HepG2 (cell line): ENCODE data around the gene HYAL2. TPM values are rescaled to one million over a fixed set of nuclear protein-coding genes. Genes with fewer than 3 reads are reported as not detected.

Experiments
- ATAC-seq: fragments of 200-7000 bp; cut with Tn5 transposase; 3 replicates; pipeline ENCODE4 v1.9.1; 2020; ENCODE audit warnings: mild to moderate bottlenecking, moderate library complexity
- BruUV-seq: library from RNA; stranded (reverse); fragments of 400-500 nt; replicated peaks from 2 replicates; lab custom pipeline; 2021; lab: Mats Ljungman, UMichigan
- CTCF ChIA-PET: fragments of 300-600 bp; formaldehyde crosslinking; extraction: SDS; loops from one replicate; lab custom pipeline; 2021; ENCODE audit warnings: low total read pairs, inconsistent platforms, low intra/inter-chr PET ratio; lab: Yijun Ruan, JAX
- POLR2A ChIA-PET: fragments of 350-600 bp; sonication (Branson Sonifier 250); formaldehyde crosslinking; loops from one replicate; lab custom pipeline; 2020; ENCODE audit warnings: antibody characterized with exemption, inconsistent platforms; lab: Yijun Ruan, JAX
- DNase-seq: peaks from one replicate; pipeline ENCODE4 v3.0.0-alpha.2; 2015; ENCODE audit warnings: low spot score
- FAIRE-seq: peaks from 3 replicates; lab custom pipeline; 2011; peaks lifted over from hg19 to GRCh38; lab: Jason Lieb, UNC
- H2AFZ ChIP-seq: one replicate; pipeline ENCODE4 v1.6.1; 2011; ENCODE audit warnings: low read length, inconsistent platforms
- H3K27ac ChIP-seq: fragments of 300-600 bp; 3 replicates; pipeline ENCODE4 v1.8.0; 2011; ENCODE audit warnings: mixed run types, mild to moderate bottlenecking, mixed read lengths, low read length, inconsistent platforms; ENCODE audit not compliant: insufficient read depth; ENCODE audit errors: extremely low read length
- H3K27me3 ChIP-seq, 2 experiments: fragments of 200-600 bp in 1 of 2; 2 replicates in 1 of 2; 3 replicates in 1 of 2; pipeline versions ENCODE4 v1.6.0 to v1.8.0; 2011; ENCODE audit warnings: low read length in 2 of 2, mild to moderate bottlenecking in 2 of 2, moderate library complexity in 2 of 2, inconsistent platforms in 1 of 2; ENCODE audit not compliant: insufficient read depth in 2 of 2, control insufficient read depth in 1 of 2
- H3K36me3 ChIP-seq, 2 experiments: fragments of 200-600 bp in 1 of 2; replicated peaks in 1 of 2; 2 replicates in 1 of 2; 3 replicates in 1 of 2; pipeline versions ENCODE4 v1.5.1 to v1.8.0; 2011; ENCODE audit warnings: low read length in 2 of 2, inconsistent platforms in 1 of 2; ENCODE audit not compliant: insufficient read depth in 2 of 2, control insufficient read depth in 1 of 2
- H3K4me1 ChIP-seq: 2 replicates; pipeline ENCODE4 v1.5.1; 2012; ENCODE audit warnings: low read length, inconsistent platforms; ENCODE audit not compliant: insufficient read depth
- H3K4me2 ChIP-seq: 2 replicates; pipeline ENCODE4 v1.6.0; 2011; ENCODE audit warnings: low read depth, low read length, inconsistent platforms
- H3K4me3 ChIP-seq, 3 experiments: fragments of 200-600 bp in 1 of 3; sonication (generic), shearing (Covaris generic) in 1 of 3; replicated peaks in 1 of 3; 2 replicates each; pipeline ENCODE4 v1.5.1; 2011 to 2016; ENCODE audit warnings: low read length in 3 of 3, inconsistent platforms in 2 of 3, low read depth in 2 of 3, mild to moderate bottlenecking in 2 of 3, control low read depth in 1 of 3, mixed read lengths in 1 of 3; ENCODE audit not compliant: insufficient read depth in 1 of 3
- H3K79me2 ChIP-seq: one replicate; pipeline ENCODE4 v1.6.1; 2011; ENCODE audit warnings: low read length, inconsistent platforms; ENCODE audit not compliant: insufficient read depth
- H3K9ac ChIP-seq: 2 replicates; pipeline ENCODE4 v1.6.0; 2011; ENCODE audit warnings: mild to moderate bottlenecking, low read depth, low read length, inconsistent platforms; ENCODE audit not compliant: insufficient read depth
- H3K9me3 ChIP-seq: 2 replicates; pipeline ENCODE4 v1.5.1; 2012; ENCODE audit warnings: mild to moderate bottlenecking, low read length
- H4K20me1 ChIP-seq: 2 replicates; pipeline ENCODE4 v1.6.0; 2011; ENCODE audit warnings: inconsistent platforms, mild to moderate bottlenecking, low read length, moderate library complexity; ENCODE audit not compliant: insufficient read depth
- AHDC1 ChIP-seq: sonication (generic); formaldehyde crosslinking; IDR thresholded peaks from 2 replicates; pipeline ENCODE4 v1.5.1; 2020; ENCODE audit warnings: mild to moderate bottlenecking, missing genetic modification reagents, borderline replicate concordance
- ARNTL ChIP-seq: sonication (generic); formaldehyde crosslinking; IDR thresholded peaks from 2 replicates; pipeline ENCODE4 v1.4.0; 2020; ENCODE audit warnings: mild to moderate bottlenecking, missing genetic modification reagents
- DDIT3 ChIP-seq: sonication (generic); formaldehyde crosslinking; IDR thresholded peaks from 2 replicates; pipeline ENCODE4 v1.4.0; 2020; ENCODE audit warnings: mild to moderate bottlenecking, missing genetic modification reagents
- KDM5B ChIP-seq: sonication (generic); formaldehyde crosslinking; IDR thresholded peaks from 2 replicates; pipeline ENCODE4 v1.4.0; 2020; ENCODE audit warnings: missing genetic modification reagents, mild to moderate bottlenecking, borderline replicate concordance
- RARA ChIP-seq: IDR thresholded peaks from 2 replicates; pipeline ENCODE4 v1.6.1; 2016; ENCODE audit warnings: missing genetic modification reagents, missing compliant biosample characterization
- ZEB1 ChIP-seq: IDR thresholded peaks from 2 replicates; pipeline ENCODE4 v1.6.1; 2012; ENCODE audit warnings: mild to moderate bottlenecking, low read depth, inconsistent platforms; ENCODE audit not compliant: insufficient replicate concordance
- ZNF160 ChIP-seq: sonication (generic); formaldehyde crosslinking; IDR thresholded peaks from 2 replicates; pipeline ENCODE4 v1.8.0; 2022; ENCODE audit warnings: mild to moderate bottlenecking, inconsistent platforms, missing genetic modification reagents
- ZNF274 ChIP-seq: sonication (generic); formaldehyde crosslinking; IDR thresholded peaks from 2 replicates; pipeline ENCODE4 v1.5.1; 2020; ENCODE audit warnings: mild to moderate bottlenecking, missing genetic modification reagents
- ZNF383 ChIP-seq: sonication (generic); formaldehyde crosslinking; IDR thresholded peaks from 2 replicates; pipeline ENCODE4 v1.4.0; 2020; ENCODE audit warnings: missing genetic modification reagents, mild to moderate bottlenecking, borderline replicate concordance
- ZNF816 ChIP-seq: sonication (generic); formaldehyde crosslinking; IDR thresholded peaks from 2 replicates; pipeline ENCODE4 v1.8.0; 2022; ENCODE audit warnings: missing genetic modification reagents, mild to moderate bottlenecking, borderline replicate concordance
- WGBS: methylation state at CpG from one replicate; pipeline ENCODE4 v1.1.6; 2017; ENCODE audit warnings: low lambda C conversion rate; 5-methylcytosine and 5-hydroxymethylcytosine counted together
- in situ Hi-C: cut with HindIII; loops from 2 replicates; pipeline ENCODE4 v1.10.0; 2017; ENCODE audit warnings: low pct_unique_long_range_greater_than_20kb; ENCODE audit not compliant: extremely low pct_ligation_motif_present
- intact Hi-C: fragments of 100-400 bp; cut with micrococcal nuclease; formaldehyde crosslinking; loops from one replicate; pipeline ENCODE4 v1.10.0; 2022; ENCODE audit not compliant: unreplicated experiment
- polyA plus RNA-seq, 8 experiments: library from polyadenylated mRNA; depleted of rRNA in 3 of 8; stranded (reverse) in 7 of 8; unstranded in 1 of 8; fragments of >200 nt; fragmentation: Illumina TruSeq in 4 of 8; extraction: Trizol in 4 of 8; gene quantifications; 2 replicates each; pipeline versions ENCODE4 v1.2.1 to v1.2.3, GENCODE V29; 2011 to 2016; ENCODE audit warnings: low read depth in 4 of 8, missing spikeins in 1 of 8, mixed read lengths in 1 of 8; ENCODE audit not compliant: insufficient read depth in 1 of 8
- total RNA-seq, 5 experiments: library from RNA; depleted of rRNA; stranded (reverse); fragments of >200 nt; fragmentation: Illumina TruSeq; extraction: Trizol; gene quantifications; 2 replicates each; pipeline ENCODE4 v1.2.3, GENCODE V29; 2016; ENCODE audit warnings: low read depth in 1 of 5
- TF ChIP-seq, protein P1 (sequence below): sonication (generic); formaldehyde crosslinking; IDR thresholded peaks from 2 replicates; pipeline ENCODE4 v1.4.0; 2020; ENCODE audit warnings: missing genetic modification reagents
- TF ChIP-seq, protein P2 (sequence below): sonication (generic); formaldehyde crosslinking; IDR thresholded peaks from 2 replicates; pipeline ENCODE4 v1.4.0; 2020; ENCODE audit warnings: mild to moderate bottlenecking, low read depth, missing genetic modification reagents
- TF ChIP-seq, protein P3 (sequence below): sonication (generic); formaldehyde crosslinking; IDR thresholded peaks from 2 replicates; pipeline ENCODE4 v1.5.0; 2020; ENCODE audit warnings: missing genetic modification reagents

The HYAL2 gene
- total and polyA plus RNA-seq, 2 of the 13 experiments (the other 11 are each of a cell fraction or from before 2014, with no cell fraction given): 76.2 to 102 TPM

- TF ChIP-seq DDIT3 (CRISPR knock-in tag) (no peak), ZNF383 (CRISPR knock-in tag) (0 out of 2 replicates have a peak, but pooled peaks have one; percentile 3), RARA (no peak), ZNF274 (CRISPR knock-in tag) (no peak), ARNTL (CRISPR knock-in tag) (0 out of 2 replicates have a peak, but pooled peaks have one; percentile 18), ZNF816 (CRISPR knock-in tag) (no peak)
- TF ChIP-seq, protein P1, sequence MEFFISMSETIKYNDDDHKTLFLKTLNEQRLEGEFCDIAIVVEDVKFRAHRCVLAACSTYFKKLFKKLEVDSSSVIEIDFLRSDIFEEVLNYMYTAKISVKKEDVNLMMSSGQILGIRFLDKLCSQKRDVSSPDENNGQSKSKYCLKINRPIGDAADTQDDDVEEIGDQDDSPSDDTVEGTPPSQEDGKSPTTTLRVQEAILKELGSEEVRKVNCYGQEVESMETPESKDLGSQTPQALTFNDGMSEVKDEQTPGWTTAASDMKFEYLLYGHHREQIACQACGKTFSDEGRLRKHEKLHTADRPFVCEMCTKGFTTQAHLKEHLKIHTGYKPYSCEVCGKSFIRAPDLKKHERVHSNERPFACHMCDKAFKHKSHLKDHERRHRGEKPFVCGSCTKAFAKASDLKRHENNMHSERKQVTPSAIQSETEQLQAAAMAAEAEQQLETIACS (CRISPR knock-in tag): no peak
- TF ChIP-seq, protein P2, sequence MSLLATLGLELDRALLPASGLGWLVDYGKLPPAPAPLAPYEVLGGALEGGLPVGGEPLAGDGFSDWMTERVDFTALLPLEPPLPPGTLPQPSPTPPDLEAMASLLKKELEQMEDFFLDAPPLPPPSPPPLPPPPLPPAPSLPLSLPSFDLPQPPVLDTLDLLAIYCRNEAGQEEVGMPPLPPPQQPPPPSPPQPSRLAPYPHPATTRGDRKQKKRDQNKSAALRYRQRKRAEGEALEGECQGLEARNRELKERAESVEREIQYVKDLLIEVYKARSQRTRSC: no peak
These were observed 601 bp upstream of the HYAL2 start (continued) for GRCh38 chr3:50323092-50323600.

- Histone ChIP-seq H3K9ac (peak overlapping the region; percentile 99), H2AFZ (no peak overlapping the region), H3K27me3 (no peaks in the 10 kb centered on the region; a peak in 1 of 5 replicates), H3K36me3 (peaks cover 12 to 36% of the 10 kb centered on the region in 2 experiments), H4K20me1 (no peaks in the 10 kb centered on the region), H3K4me2 (peak overlapping the region; percentile 94), H3K4me1 (peaks cover 79% of the 10 kb centered on the region), H3K27ac (peak overlapping the region; percentile 100), H3K4me3 (peak overlapping the region; percentile 28 to 91 (median 85); a peak in 5 of 6 replicates), H3K9me3 (no peaks in the 10 kb centered on the region), H3K79me2 (peaks cover 30% of the 10 kb centered on the region)
- BruUV-seq: no TSS peak
- WGBS: 60% methylated on average over 1 of the region's 14 CpGs
- CTCF ChIA-PET: interaction anchor here (0.9 to 2.3 kb wide), 3 partner anchors 19 to 95 kb away, joined by 3 to 15 read pairs (median 3); partner anchors contain the start of genes HYAL1, HYAL3 and NAA80
- FAIRE-seq: no peak
- no peak for ATAC-seq
- in situ Hi-C loops (loop anchor here (5.0 kb wide), 1 partner anchor 60 kb away; no protein-coding TSS in a partner anchor), intact Hi-C loops (no loop called here)
- POLR2A ChIA-PET: interaction anchor here (0.8 to 13.0 kb wide), 10 partner anchors 14 to 126 kb away, joined by 3 to 222 read pairs (median 8); partner anchors contain the start of genes GNAI2, HYAL1, HYAL3 and IFRD2
- no peak for DNase-seq
- TF ChIP-seq ZNF160 (CRISPR knock-in tag) (no peak), KDM5B (CRISPR knock-in tag) (no peak), ZEB1 (no peak), AHDC1 (CRISPR knock-in tag) (no peak)
- TF ChIP-seq, protein P3, sequence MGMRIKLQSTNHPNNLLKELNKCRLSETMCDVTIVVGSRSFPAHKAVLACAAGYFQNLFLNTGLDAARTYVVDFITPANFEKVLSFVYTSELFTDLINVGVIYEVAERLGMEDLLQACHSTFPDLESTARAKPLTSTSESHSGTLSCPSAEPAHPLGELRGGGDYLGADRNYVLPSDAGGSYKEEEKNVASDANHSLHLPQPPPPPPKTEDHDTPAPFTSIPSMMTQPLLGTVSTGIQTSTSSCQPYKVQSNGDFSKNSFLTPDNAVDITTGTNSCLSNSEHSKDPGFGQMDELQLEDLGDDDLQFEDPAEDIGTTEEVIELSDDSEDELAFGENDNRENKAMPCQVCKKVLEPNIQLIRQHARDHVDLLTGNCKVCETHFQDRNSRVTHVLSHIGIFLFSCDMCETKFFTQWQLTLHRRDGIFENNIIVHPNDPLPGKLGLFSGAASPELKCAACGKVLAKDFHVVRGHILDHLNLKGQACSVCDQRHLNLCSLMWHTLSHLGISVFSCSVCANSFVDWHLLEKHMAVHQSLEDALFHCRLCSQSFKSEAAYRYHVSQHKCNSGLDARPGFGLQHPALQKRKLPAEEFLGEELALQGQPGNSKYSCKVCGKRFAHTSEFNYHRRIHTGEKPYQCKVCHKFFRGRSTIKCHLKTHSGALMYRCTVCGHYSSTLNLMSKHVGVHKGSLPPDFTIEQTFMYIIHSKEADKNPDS: no peak
These were observed 495 bp downstream of the HYAL2 start for GRCh38 chr3:50322115-50322385.
